Uterus (tissue), 2 donors: Measurements from ENCODE around the gene DPPA5.

ENCODE experiments used
- POLR2A ChIP-seq, 2 donors: fragments of 450-650 bp; IDR thresholded peaks; one replicate each; pipeline ENCODE4 v1.6.1; 2016; ENCODE audit warnings: antibody characterized with exemption in 2 of 2, mild to moderate bottlenecking in 1 of 2, moderate library complexity in 1 of 2
- TF ChIP-seq, protein P1 (sequence below), 4 experiments: fragments of 200-600 bp in 2 of 4; fragments of 450-650 bp in 2 of 4; sonication (generic) in 2 of 4; IDR thresholded peaks; one replicate each; pipeline ENCODE4 v1.5.1; 2016 to 2019; ENCODE audit warnings: antibody characterized with exemption in 4 of 4, mild to moderate bottlenecking in 2 of 4, moderate library complexity in 1 of 4

DNA sequence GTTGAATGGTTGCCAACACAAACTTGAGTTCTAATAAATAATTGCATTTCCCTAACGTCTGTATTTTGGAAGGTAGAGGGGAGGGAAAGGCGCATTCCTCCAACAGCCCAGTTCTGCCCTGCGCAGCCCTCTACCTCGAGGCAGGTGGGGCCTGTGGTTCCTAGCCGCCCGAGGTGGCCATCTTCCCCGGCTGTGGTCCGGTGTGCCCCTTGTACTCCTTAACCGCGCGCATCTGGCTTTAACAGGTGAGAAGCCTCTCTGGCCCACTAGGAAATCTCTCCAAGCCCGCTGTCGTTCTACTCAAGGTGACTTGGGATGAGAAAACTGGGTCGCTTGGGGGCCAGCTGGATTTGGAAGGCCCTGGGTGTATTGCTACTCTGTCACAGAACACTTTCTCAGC, 10.0 kb upstream of the DPPA5 start:
- no peak for TF ChIP-seq POLR2A (IDR thresholded peaks at IDR 0.05)
- TF ChIP-seq, protein P1, sequence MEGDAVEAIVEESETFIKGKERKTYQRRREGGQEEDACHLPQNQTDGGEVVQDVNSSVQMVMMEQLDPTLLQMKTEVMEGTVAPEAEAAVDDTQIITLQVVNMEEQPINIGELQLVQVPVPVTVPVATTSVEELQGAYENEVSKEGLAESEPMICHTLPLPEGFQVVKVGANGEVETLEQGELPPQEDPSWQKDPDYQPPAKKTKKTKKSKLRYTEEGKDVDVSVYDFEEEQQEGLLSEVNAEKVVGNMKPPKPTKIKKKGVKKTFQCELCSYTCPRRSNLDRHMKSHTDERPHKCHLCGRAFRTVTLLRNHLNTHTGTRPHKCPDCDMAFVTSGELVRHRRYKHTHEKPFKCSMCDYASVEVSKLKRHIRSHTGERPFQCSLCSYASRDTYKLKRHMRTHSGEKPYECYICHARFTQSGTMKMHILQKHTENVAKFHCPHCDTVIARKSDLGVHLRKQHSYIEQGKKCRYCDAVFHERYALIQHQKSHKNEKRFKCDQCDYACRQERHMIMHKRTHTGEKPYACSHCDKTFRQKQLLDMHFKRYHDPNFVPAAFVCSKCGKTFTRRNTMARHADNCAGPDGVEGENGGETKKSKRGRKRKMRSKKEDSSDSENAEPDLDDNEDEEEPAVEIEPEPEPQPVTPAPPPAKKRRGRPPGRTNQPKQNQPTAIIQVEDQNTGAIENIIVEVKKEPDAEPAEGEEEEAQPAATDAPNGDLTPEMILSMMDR (IDR thresholded peaks at IDR 0.05) = no peak
